Naive thymus-derived CD4-positive, alpha-beta T cell (primary cell): ENCODE data around the gene SLC25A11. TPM values are rescaled to one million over a fixed set of nuclear protein-coding genes. Genes with fewer than 3 reads are reported as not detected.
A peak's percentile ranks its signal among the peaks of the same experiment; 100 is the strongest.

Source experiments
- ATAC-seq: fragments of 150-1000 bp; cut with Tn5 transposase; 2 replicates; pipeline ENCODE4 v1.10.0; 2021; ENCODE audit warnings: mild to moderate bottlenecking, moderate library complexity
- CTCF ChIA-PET: fragments of 350-600 bp; sonication (Branson Sonifier 250); formaldehyde crosslinking; loops from one replicate; lab custom pipeline; 2021; ENCODE audit warnings: antibody characterized with exemption; lab: Charles Lee
- POLR2A ChIA-PET: fragments of 350-600 bp; sonication (Branson Sonifier 250); formaldehyde crosslinking; loops from one replicate; lab custom pipeline; 2021; ENCODE audit warnings: antibody characterized with exemption, inconsistent platforms; lab: Charles Lee
- DNase-seq, 9 donors: peaks; one replicate each; pipeline versions ENCODE4 v3.0.0 to v3.0.0-alpha.2; 2020 to 2022; ENCODE audit warnings: mixed read lengths in 1 of 9
- H3K27ac ChIP-seq: one replicate; pipeline ENCODE4 v1.7.0; 2013; ENCODE audit warnings: mild to moderate bottlenecking, low read depth, low read length, moderate library complexity
- H3K27me3 ChIP-seq, 2 donors: one replicate each; pipeline ENCODE4 v1.7.0; 2013; ENCODE audit warnings: low read length in 2 of 2, mild to moderate bottlenecking in 2 of 2, moderate library complexity in 2 of 2; ENCODE audit not compliant: control insufficient read depth in 2 of 2, insufficient read depth in 2 of 2
- H3K36me3 ChIP-seq, 3 experiments: 1 replicate in 2 of 3; 2 replicates in 1 of 3; pipeline ENCODE4 v1.7.0; 2013; ENCODE audit warnings: low read length in 3 of 3, mild to moderate bottlenecking in 3 of 3, moderate library complexity in 1 of 3; ENCODE audit not compliant: insufficient read depth in 3 of 3, control insufficient read depth in 2 of 3
- H3K4me1 ChIP-seq, 2 donors: one replicate each; pipeline ENCODE4 v1.7.0; 2013; ENCODE audit warnings: low read length in 2 of 2, mild to moderate bottlenecking in 2 of 2, moderate library complexity in 1 of 2; ENCODE audit not compliant: control insufficient read depth in 2 of 2, insufficient read depth in 2 of 2
- H3K4me3 ChIP-seq: 2 replicates; pipeline ENCODE4 v1.7.0; 2013; ENCODE audit warnings: mild to moderate bottlenecking, low read length
- H3K9me3 ChIP-seq, 3 experiments: 1 replicate in 2 of 3; 2 replicates in 1 of 3; pipeline ENCODE4 v1.7.0; 2013; ENCODE audit warnings: low read length in 3 of 3; ENCODE audit not compliant: control insufficient read depth in 2 of 3
- H3K27ac Mint-ChIP-seq, 9 donors: one replicate each; pipeline ENCODE4 v1.8.0; 2020 to 2022; ENCODE audit warnings: mixed read lengths in 9 of 9, mild to moderate bottlenecking in 8 of 9, moderate library complexity in 5 of 9, inconsistent platforms in 2 of 9
- H3K27me3 Mint-ChIP-seq, 5 donors: one replicate each; pipeline ENCODE4 v1.8.0; 2021 to 2022; ENCODE audit warnings: mixed read lengths in 5 of 5, mild to moderate bottlenecking in 1 of 5
- H3K36me3 Mint-ChIP-seq, 5 donors: one replicate each; pipeline ENCODE4 v1.8.0; 2020 to 2022; ENCODE audit warnings: mixed read lengths in 5 of 5, mild to moderate bottlenecking in 3 of 5, inconsistent platforms in 1 of 5
- H3K4me1 Mint-ChIP-seq, 7 donors: one replicate each; pipeline ENCODE4 v1.8.0; 2020 to 2022; ENCODE audit warnings: mixed read lengths in 7 of 7, mild to moderate bottlenecking in 3 of 7, inconsistent platforms in 1 of 7
- H3K4me3 Mint-ChIP-seq, 10 donors: one replicate each; pipeline ENCODE4 v1.8.0; 2020 to 2022; ENCODE audit warnings: mild to moderate bottlenecking in 10 of 10, mixed read lengths in 10 of 10, moderate library complexity in 6 of 10, inconsistent platforms in 2 of 10
- H3K9me3 Mint-ChIP-seq, 11 donors: one replicate each; pipeline ENCODE4 v1.8.0; 2020 to 2022; ENCODE audit warnings: mixed read lengths in 11 of 11, mild to moderate bottlenecking in 4 of 11, inconsistent platforms in 1 of 11, moderate library complexity in 1 of 11
- intact Hi-C, 2 donors: fragments of 100-400 bp; cut with micrococcal nuclease; formaldehyde crosslinking; loops; one replicate each; pipeline ENCODE4 v1.15.1; 2023
- polyA plus RNA-seq, 2 donors: library from polyadenylated mRNA; unstranded; fragments of 300-500 nt; fragmentation: Illumina TruSeq; gene quantifications; one replicate each; pipeline ENCODE4 v1.2.3, GENCODE V29; 2021
- total RNA-seq, 6 experiments: library from RNA in 5 of 6; stranded (reverse) in 5 of 6; gene quantifications; 1 replicate in 5 of 6; 2 replicates in 1 of 6; pipeline ENCODE4 v1.2.3 and lab custom pipeline; 2021 to 2026

Gene SLC25A11
- total and polyA plus RNA-seq, 7 experiments from 2014 or later, result 27.0 to 86.8 (median 50.2) TPM

DNA sequence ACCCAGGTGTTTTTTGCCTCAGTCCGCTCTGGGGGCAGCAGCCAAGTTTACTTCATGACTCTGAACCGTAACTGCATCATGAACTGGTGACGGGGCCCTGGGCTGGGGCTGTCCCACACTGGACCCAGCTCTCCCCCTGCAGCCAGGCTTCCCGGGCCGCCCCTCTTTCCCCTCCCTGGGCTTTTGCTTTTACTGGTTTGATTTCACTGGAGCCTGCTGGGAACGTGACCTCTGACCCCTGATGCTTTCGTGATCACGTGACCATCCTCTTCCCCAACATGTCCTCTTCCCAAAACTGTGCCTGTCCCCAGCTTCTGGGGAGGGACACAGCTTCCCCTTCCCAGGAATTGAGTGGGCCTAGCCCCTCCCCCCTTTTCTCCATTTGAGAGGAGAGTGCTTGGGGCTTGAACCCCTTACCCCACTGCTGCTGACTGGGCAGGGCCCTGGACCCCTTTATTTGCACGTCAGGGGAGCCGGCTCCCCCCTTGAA, 42.6 kb downstream of the SLC25A11 start:
- Histone ChIP-seq H3K9me3 (no peaks in the 10 kb centered on the region), H3K4me3 (no peak overlapping the region), H3K27ac (no peak overlapping the region), H3K4me1 (peaks cover 16 to 23% of the 10 kb centered on the region in 2 donors), H3K27me3 (no peaks in the 10 kb centered on the region), H3K36me3 (peaks cover 0 to 49% (median 15%) of the 10 kb centered on the region in 3 experiments)
- ATAC-seq (no peak), DNase-seq (no peak)
- Mint-ChIP-seq H3K4me1 (peaks cover under 1 to 28% (median 21%) of the 10 kb centered on the region in 7 donors), H3K36me3 (peaks cover 0 to 15% (median 0%) of the 10 kb centered on the region in 5 donors), H3K27me3 (peaks cover 0 to 13% (median 0%) of the 10 kb centered on the region in 5 donors), H3K4me3 (no peak overlapping the region), H3K27ac (peak overlapping the region in 2 of 9 donors; percentile 32 to 70), H3K9me3 (peaks cover 0 to 2% (median 0%) of the 10 kb centered on the region in 11 donors)
- CTCF ChIA-PET, result no interaction called here
- intact Hi-C loops, result loop anchor here in 1 of 2 donors (5.0 kb wide), 1 partner anchor 340 kb away; the partner anchor contains the start of gene MYBBP1A
- POLR2A ChIA-PET, result no interaction called here

DNA sequence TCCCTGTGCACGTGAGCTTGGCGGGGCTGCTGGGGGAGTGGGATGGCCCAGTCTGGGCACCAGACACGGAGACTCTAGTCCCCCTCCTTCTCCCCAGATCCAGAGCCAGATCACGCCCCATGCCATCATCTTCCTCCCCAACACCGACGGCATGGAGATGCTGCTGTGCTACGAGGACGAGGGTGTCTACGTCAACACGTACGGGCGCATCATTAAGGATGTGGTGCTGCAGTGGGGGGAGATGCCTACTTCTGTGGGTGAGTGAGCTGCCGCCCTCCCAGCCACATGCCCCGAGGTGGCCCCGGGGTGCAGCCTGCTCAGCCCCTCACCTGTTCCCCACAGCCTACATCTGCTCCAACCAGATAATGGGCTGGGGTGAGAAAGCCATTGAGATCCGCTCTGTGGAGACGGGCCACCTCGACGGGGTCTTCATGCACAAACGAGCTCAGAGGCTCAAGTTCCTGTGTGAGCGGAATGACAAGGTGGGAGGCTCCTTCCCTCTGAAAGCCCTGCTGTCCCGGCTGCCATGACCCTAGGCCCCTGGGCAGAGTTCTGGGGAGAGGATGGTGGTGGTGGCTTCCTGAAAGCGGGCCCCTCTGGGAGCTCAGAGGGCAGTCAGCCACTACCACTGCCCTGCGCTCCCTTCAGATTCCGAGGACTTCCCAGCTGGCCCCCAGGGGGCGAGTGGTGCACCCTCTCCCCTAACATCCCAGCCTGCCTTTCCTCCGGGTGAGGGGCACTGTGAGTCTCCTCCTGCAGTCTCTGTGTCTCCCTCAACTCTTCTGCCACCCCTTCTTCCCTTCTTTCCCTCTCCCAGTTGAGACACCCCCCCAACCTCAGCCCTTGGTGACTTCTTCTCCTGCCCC, 43.3 kb downstream of the SLC25A11 start:
- H3K4me3 Mint-ChIP-seq, result no peak overlapping the region
- peaks cover 0 to 2% (median 0%) of the 10 kb centered on the region in 11 donors for H3K9me3 Mint-ChIP-seq
- ChIA-PET POLR2A (interaction anchor here (0.7 kb wide), 1 partner anchor 163 kb away, joined by 3 read pairs; no protein-coding TSS in a partner anchor), CTCF (interaction anchor here (0.7 kb wide), 1 partner anchor 327 kb away, joined by 3 read pairs; no protein-coding TSS in a partner anchor)
- H3K27me3 Mint-ChIP-seq, result peaks cover 0 to 13% (median 0%) of the 10 kb centered on the region in 5 donors
- Histone ChIP-seq H3K4me3 (no peak overlapping the region), H3K4me1 (peaks cover 12 to 23% of the 10 kb centered on the region in 2 donors), H3K9me3 (no peaks in the 10 kb centered on the region), H3K36me3 (peaks cover 0 to 56% (median 15%) of the 10 kb centered on the region in 3 experiments), H3K27me3 (no peaks in the 10 kb centered on the region), H3K27ac (no peak overlapping the region)
- peak overlapping the region in 1 of 9 donors; percentile 70 for H3K27ac Mint-ChIP-seq
- peaks cover 0 to 24% (median 19%) of the 10 kb centered on the region in 7 donors for H3K4me1 Mint-ChIP-seq
- DNase-seq (no peak), ATAC-seq (no peak)
- intact Hi-C loops, result loop anchor here in 1 of 2 donors (5.0 kb wide), 1 partner anchor 339 kb away; the partner anchor contains the start of gene MYBBP1A
- H3K36me3 Mint-ChIP-seq, result peaks cover 0 to 15% (median 0%) of the 10 kb centered on the region in 5 donors

DNA sequence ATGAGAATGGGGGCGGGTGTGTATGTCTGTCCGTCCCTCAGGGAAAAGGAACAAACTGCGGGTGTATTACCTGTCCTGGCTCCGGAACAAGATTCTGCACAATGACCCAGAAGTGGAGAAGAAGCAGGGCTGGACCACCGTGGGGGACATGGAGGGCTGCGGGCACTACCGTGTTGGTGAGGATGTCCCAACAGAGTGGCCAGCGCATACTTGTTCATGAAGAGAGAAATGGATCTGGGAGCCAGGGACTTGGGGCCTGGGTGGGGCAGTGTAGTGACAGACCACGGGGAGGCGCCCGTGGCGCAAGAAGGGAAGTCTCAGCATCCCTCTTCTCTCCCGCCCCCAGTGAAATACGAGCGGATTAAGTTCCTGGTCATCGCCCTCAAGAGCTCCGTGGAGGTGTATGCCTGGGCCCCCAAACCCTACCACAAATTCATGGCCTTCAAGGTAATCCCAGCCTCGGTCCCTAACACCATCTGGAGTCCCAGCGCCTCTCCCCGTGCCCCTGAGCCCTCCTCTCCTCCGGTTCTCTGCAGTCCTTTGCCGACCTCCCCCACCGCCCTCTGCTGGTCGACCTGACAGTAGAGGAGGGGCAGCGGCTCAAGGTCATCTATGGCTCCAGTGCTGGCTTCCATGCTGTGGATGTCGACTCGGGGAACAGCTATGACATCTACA, 44.1 kb downstream of the SLC25A11 start:
- H3K36me3 ChIP-seq, result peaks cover 5 to 63% (median 19%) of the 10 kb centered on the region in 3 experiments
- ATAC-seq (no peak), DNase-seq (no peak)
- Mint-ChIP-seq H3K36me3 (peaks cover 0 to 20% (median 0%) of the 10 kb centered on the region in 5 donors), H3K27ac (peak overlapping the region in 1 of 9 donors; percentile 52), H3K4me3 (no peak overlapping the region), H3K9me3 (peaks cover 0 to 2% (median 0%) of the 10 kb centered on the region in 11 donors), H3K4me1 (peaks cover 0 to 18% (median 15%) of the 10 kb centered on the region in 7 donors), H3K27me3 (peaks cover 0 to 10% (median 0%) of the 10 kb centered on the region in 5 donors)
- ChIA-PET CTCF (interaction anchor here (0.7 kb wide), 1 partner anchor 326 kb away, joined by 3 read pairs; no protein-coding TSS in a partner anchor), POLR2A (interaction anchor here (0.7 to 1.5 kb wide), 2 partner anchors 159 to 162 kb away, joined by 3 read pairs; no protein-coding TSS in a partner anchor)
- no peak overlapping the region for H3K4me3 ChIP-seq
- intact Hi-C loops, result loop anchor here in 1 of 2 donors (5.0 kb wide), 1 partner anchor 338 kb away; the partner anchor contains the start of gene MYBBP1A
- H3K9me3 ChIP-seq, result no peaks in the 10 kb centered on the region
- no peak overlapping the region for H3K27ac ChIP-seq
- peaks cover 12 to 19% of the 10 kb centered on the region in 2 donors for H3K4me1 ChIP-seq
- H3K27me3 ChIP-seq, result no peaks in the 10 kb centered on the region

DNA sequence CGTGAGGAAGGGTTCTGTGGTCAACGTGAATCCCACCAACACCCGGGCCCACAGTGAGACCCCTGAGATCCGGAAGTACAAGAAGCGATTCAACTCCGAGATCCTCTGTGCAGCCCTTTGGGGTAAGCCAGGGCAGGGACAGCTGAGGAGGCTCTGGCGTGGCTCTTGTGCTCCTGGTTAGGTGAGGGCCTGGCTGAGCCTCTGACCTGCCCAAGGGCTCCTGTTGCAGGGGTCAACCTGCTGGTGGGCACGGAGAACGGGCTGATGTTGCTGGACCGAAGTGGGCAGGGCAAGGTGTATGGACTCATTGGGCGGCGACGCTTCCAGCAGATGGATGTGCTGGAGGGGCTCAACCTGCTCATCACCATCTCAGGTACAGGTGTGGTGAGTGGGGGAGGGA, 44.7 kb downstream of the SLC25A11 start:
- no peak for DNase-seq

DNA sequence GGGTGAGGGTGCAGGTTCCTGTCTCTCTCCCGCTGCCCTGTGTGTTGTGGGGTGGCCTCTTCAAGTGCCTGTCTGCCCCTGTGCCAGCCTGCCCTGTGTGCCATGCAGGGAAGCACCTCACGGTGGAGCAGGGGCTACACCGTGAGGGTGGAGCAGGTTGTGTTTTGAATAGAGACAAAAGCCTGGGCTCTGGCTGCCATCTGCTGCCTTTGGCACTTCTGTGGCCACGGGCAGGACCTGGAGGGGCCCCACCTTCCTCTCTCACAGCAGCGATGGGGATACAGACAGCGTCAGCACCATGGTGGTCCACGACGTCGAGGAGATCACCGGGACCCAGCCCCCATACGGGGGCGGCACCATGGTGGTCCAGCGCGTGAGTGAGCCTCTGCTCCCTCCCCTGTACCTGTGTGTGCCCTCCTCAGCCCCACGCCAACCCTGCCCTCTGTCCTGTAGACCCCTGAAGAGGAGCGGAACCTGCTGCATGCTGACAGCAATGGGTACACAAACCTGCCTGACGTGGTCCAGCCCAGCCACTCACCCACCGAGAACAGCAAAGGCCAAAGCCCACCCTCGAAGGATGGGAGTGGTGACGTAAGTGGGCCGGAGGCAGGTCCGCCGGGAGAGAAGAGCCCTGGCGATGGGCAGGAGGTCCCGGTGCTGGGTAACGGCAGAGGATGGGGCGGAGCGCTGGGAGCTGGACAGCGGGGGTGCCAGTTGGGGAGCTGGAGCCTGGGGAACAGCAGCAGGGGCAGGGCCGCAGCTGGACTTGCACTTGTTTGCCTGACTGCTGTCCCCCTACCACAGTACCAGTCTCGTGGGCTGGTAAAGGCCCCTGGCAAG, 45.9 kb downstream of the SLC25A11 start:
- Histone ChIP-seq H3K27me3 (no peaks in the 10 kb centered on the region), H3K4me3 (no peak overlapping the region), H3K36me3 (peaks cover 9 to 78% (median 23%) of the 10 kb centered on the region in 3 experiments), H3K4me1 (peaks cover 0 to 6% of the 10 kb centered on the region in 2 donors), H3K9me3 (no peaks in the 10 kb centered on the region), H3K27ac (no peak overlapping the region)
- Mint-ChIP-seq H3K27me3 (no peaks in the 10 kb centered on the region), H3K27ac (no peak overlapping the region), H3K4me3 (no peak overlapping the region), H3K4me1 (peaks cover 0 to 12% (median 6%) of the 10 kb centered on the region in 7 donors), H3K36me3 (peaks cover 0 to 30% (median 4%) of the 10 kb centered on the region in 5 donors), H3K9me3 (no peaks in the 10 kb centered on the region)
- ChIA-PET CTCF (interaction anchor here (0.8 kb wide), 1 partner anchor 196 kb away, joined by 3 read pairs; no protein-coding TSS in a partner anchor), POLR2A (interaction anchor here (1.5 kb wide), 1 partner anchor 157 kb away, joined by 3 read pairs; no protein-coding TSS in a partner anchor)
- DNase-seq (no peak), ATAC-seq (no peak)
- intact Hi-C loops, result no loop called here

More for the DNA sequence above, 44.7 kb downstream of the SLC25A11 start:
- no peaks in the 10 kb centered on the region for H3K27me3 ChIP-seq
- no peaks in the 10 kb centered on the region for H3K9me3 ChIP-seq
- intact Hi-C loops, result loop anchor here in 1 of 2 donors (5.0 kb wide), 1 partner anchor 338 kb away; the partner anchor contains the start of gene MYBBP1A
- no peak overlapping the region for H3K27ac ChIP-seq
- Mint-ChIP-seq H3K4me1 (peaks cover 0 to 15% (median 13%) of the 10 kb centered on the region in 7 donors), H3K9me3 (peaks cover 0 to 2% (median 0%) of the 10 kb centered on the region in 11 donors), H3K4me3 (no peak overlapping the region), H3K27me3 (peaks cover 0 to 7% (median 0%) of the 10 kb centered on the region in 5 donors), H3K27ac (peak overlapping the region in 2 of 9 donors; percentile 46 to 52), H3K36me3 (peaks cover 0 to 25% (median 0%) of the 10 kb centered on the region in 5 donors)
- CTCF ChIA-PET, result no interaction called here
- peaks cover 9 to 70% (median 23%) of the 10 kb centered on the region in 3 experiments for H3K36me3 ChIP-seq
- POLR2A ChIA-PET, result interaction anchor here (1.5 kb wide), 1 partner anchor 158 kb away, joined by 3 read pairs; no protein-coding TSS in a partner anchor
- ATAC-seq, result no peak
- H3K4me1 ChIP-seq, result peaks cover 5 to 12% of the 10 kb centered on the region in 2 donors
- no peak overlapping the region for H3K4me3 ChIP-seq
